RPMI8226 (cell line): ENCODE results near the gene CECR2.

Experiments
- DNase-seq: peaks from one replicate; pipeline ENCODE4 v3.0.0-alpha.2; 2015

CECR2 gene

DNA sequence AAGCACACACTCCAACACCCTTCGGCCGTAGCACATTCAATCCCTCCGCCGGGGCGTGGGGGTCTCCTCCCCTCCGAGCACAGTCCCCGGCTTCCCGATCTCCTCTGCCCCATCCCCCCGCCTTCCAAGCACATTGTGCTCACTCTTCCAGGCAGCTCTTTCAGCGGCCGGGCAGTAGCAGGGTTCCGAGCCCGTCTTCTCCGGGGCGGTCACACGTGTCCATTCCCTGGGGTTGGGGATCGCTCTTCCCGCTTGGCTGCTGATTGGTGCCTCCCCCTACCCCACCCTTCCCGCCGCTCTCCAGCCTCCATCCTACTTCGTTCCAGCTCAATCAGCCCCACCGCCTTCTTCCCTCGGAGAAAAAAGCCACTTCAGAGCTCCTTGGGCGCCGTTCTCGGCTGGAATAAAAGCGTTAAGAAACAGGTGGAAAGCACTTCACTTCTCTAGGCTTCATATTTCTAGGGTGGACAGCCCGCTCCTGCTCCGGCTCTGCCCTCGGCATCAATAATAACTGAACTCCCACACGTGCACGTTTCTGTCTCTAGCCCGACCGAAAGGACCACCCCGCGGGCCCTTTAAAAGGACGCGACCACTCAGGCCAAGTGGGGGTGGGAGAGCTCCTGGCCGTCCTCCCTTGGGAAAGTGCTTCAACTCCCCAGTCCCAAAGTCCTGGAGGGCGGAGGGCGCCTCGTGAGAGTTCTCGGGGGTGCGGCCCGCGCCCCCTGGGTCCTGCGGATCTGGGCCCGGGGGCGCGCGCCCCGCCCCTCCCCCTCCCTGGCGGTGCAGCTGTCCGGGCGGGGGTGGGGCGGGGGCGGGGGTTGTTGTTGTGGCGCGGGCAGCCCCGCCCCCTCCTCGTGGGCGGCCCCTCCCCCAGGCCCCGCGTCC lies 464 bp upstream of the CECR2 start:
- no peak for DNase-seq

DNA sequence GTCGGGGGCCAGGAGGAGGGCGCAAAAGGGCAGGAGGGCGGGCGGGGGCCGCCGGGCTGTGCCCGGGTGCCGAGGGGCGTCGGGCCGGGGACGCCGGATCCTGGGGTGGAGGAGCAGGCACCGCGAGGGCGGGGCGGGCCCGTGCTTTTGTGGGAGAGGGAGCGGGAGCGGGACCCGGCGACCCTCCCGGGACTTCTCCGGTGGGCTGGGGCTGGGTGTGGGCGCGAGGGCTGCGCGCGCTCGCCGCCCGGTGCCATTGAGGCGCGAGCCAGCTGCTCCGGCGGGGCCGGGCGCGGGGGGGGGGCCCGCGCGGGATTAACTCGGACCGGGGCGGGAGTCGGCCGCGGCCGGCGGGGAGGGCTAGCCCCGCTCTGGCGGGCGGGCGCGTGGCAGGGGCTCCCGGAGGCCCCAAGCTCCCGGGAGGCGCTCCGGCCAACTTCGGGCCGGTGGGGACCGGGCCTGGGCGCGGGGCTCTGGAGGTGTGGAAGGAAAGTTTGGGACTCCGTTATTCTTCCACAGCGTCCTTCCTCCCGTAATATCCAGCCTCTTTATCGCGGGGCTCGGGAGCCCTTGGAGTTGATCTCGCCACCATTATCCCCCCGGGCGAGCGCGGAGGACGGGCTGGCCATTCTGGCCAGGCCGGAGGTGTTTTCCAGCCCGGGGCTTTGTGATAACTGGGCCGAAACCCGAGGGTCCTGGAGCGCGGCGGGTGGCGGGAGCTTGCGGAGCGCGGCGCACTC lies 936 bp downstream of the CECR2 start:
- no peak for DNase-seq

DNA sequence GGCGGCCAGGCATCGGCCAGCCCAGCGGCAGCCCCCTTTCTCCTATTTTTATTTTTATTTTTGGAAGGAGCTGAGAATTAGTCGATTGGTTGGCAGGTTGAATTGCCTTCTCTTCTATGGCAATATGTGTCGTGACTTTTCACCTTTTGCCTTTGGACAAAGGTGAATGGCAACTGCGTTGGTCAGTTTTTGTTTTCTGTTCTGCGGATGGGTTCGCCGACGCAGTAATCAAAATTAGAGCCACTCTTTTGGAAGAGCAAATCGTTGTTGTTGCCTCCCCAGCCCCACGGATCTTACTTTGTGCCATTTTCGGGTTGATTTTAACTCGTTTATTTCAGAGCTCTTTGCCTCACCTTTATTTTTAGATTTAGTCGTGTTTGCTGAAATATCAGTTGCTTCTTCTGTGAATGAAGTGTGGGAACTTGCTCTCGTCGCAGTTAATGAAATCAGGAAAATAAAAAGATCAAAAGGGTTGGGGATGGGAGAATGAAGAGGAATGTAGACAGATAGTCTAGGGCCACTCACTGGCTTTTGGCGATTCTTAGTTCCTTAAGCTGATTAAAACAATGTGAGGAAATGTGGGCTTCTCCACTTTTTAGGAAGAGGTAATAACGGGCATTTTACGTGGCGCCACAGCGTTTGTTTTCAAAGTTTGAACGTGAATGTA lies 1.6 kb downstream of the CECR2 start:
- DNase-seq: no peak

DNA sequence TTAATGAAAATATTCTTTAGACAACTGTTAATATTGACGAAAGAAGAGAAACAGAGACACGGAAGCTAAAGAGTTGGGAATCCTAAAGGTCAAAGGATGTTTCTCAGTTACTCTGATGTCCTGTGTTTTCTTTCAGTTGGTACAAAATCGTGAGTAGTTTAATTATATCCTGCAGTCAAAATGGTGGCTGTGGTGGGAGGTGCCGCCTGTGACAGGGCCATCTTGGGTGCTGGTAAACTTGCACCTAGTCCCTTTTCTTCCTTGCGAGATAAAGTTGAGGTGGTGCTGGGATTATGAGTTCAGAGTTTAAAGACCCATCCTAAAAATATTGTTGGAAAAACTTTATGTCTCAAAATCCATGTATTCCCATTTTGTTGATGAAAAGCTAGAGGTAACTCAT lies 2.2 kb downstream of the CECR2 start:
- no peak for DNase-seq

DNA sequence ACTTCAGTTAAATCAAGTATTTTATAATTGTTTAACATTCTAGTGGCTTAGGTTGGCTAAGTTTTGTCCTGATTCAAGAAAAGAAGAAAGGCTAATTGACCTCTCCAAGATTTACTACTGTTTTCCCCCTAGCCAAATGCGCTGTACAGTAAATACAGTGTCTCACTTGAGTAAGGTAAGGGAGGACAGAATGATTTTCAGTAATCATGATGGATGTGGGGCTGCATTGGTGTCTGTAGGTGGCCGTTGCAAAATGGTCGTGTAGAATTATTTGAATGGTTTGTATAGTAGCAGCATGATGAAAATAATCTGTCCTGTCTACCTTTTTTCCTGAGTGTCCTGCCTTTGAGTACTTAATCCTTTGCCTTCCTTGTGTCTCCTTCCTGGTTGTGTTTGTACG lies 4.6 kb downstream of the CECR2 start:
- DNase-seq: no peak

DNA sequence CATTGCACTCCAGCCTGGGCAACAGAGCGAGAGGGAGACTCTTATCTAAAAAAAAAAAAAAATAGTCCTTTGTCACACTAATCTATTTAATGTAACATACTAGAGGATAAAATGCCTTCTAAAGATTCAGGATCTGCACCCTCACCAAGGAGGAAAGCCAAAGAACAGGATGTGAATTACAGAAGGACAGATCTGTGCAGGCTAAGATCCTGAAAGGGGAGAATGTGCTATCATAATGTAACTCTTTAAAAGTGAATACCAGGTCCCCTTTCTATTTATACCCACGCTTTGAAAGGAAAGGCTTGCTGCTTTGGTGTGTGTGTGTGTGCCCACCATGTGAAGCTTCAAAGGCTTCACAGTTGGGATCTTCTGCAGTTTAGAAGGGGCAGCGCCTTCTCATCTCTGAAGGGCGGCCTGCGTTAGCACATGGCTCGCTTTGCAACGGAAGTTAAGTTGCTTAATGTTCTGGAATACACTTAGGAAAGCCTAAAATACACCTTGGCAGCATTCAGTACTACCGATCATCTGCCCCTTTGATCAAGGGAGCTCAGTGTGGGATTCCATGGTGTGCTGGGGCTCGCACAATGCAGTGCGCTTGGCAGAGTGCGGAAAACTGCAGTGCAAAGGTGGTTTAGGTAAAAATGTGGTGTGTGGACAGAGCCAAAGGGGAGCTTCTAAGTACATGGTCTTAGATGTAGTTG lies 6.8 kb downstream of the CECR2 start:
- DNase-seq: no peak

DNA sequence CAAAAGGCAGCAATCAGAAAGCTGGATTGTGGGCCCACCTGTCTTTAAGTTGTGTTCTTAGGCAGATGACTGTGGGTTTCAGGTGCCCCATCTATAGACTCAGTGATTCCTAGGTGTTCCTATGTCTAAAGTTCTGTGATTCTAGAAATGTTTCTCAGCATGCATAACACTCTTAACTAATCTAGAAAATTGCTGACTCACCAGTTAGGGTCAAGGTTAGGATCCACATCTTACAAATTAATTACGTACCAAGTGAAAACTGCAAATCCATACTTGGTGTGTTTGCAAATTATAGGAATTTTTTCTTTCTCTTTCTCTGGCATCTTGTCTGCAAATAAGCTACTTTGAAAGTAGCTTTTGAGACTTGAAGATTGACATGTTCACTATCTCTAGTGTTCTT lies 7.7 kb downstream of the CECR2 start:
- DNase-seq: no peak

DNA sequence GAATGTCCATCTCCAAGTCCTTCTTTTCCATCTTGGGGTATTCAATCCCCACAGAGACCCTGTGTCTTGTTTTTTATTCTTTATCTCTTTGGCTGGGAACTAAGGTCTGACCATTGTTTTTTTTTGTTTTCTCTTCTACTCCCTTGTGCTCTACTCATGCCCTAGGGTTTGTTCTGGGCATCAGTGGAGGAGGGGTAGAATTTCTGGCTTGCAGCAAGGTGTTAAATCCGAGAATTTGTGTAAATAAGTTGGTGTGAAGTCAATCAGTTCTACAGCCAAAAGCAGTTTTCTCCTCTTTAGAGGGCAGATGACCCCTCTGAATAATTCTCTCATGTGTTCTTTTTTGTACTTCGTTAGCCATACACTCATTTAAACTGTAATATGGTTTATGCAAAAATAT lies 10.7 kb downstream of the CECR2 start:
- no peak for DNase-seq

DNA sequence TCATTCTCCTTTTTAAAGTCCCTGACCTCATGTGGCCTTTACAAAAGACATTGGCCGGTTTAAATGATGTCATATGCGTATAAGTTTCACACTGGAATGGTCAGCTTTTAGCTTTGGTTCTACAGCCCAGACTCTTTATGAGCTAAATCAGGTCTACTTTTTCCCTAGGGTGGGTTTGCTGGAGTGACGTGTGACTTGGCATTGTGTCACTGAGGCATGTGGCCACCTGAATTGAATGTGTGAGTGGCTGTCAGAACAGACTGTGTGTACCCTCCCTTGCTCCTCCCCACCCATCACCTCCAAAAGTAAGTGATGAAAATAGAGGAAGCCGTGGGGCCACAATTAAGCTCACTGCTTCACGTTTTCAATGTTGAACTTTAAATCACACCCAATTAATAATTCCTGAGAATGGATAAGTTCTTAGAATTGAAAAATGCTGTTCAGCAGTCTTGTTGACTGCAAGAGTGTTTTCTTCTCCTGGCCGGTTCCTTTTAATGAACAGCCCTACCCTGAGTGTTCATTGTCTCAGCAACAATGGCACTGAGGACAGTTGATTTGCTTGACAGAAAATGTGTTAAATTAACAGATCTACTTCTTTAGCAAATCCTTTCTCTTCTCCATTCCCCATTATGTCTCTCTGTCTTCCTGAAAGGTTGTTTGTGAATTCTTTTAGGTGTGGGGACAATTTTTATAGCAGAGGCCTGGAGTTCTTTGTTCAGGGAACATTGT lies 11.3 kb downstream of the CECR2 start:
- no peak for DNase-seq

DNA sequence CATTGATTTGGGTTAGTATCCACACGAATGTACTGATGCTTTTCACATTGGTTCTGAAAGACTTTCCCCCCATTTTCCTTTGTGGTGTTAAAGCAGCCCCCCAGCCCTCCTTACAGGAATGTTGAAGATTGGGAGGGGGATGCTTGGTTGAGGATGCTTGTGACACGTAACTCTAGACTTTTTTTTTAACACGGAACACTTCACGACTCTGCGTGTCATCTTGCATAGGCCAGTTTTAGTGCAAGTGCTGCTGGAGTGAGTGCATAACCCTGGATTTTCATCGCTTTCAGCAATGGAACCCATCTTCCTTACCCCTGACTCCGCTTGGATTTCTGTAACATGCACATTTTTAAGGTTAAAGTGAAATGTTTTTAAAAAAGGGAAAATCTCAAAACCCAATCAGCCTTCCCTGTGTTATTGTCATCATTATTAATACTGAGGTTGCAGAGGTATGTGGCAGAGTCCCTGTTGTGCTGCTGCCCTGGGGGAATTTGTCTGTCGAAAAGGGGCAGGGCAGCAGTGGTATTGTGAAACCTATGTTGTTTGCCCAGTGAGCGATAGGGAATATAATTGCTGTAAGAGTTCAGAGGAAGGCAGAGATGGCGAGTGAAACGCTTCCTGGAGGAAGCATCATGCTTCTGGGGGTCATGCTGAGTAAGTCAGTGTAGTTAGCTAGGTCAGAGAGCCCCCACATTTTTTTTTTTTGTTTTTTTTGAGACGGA lies 12.1 kb downstream of the CECR2 start:
- DNase-seq: no peak

DNA sequence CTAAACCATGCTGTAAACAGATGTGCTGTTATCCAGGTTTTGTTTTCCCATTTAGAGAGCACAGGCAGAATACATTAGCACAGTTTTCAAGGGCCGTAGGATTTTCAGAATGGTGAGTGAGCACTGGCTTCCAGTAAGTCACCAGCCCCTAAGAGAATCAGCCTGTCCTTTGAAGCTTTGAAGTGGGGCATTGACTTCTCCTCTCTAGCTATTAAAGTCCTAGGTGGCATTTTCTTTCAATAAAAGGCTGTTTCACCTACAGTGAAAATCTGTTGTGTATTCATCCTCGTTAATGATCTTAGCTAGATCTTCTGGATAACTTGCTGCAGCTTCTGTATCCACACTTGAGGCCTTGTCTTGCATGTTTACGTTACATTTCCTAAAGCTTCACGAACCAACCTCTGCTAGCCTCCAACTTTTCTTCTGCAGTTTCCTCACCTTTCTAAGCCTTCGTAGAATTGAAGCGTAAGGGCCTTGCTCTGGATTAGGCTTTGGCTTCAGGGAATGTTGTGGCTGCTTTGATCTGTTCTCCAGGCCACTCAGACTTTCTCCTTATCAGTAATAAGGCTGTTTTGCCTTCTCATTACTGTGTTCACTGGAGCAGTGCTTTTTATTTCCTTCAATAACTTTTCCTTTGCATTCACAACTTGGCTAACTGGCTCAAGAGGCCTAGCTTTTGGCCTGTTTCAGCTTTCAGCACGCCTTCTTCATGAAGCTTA lies 15.5 kb downstream of the CECR2 start:
- no peak for DNase-seq

DNA sequence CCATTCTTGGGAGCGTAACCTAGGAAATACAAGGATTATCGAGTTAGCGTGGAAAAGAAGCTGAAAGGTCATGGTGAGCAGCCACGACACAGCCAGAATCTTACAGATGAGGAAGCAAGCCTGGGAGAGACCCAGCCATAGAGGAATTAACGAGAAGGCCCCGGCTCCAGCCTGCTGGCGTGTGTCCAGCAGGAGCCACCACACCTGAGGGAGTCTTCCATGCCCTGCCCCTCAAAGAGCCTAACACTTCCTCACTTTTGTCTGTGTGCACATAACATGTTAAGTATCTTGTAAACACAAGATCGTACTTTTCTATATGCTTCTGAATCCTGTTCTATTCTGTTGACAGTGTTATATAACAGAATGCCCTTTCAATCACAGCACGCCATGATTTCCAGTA lies 18.1 kb downstream of the CECR2 start:
- DNase-seq: no peak

DNA sequence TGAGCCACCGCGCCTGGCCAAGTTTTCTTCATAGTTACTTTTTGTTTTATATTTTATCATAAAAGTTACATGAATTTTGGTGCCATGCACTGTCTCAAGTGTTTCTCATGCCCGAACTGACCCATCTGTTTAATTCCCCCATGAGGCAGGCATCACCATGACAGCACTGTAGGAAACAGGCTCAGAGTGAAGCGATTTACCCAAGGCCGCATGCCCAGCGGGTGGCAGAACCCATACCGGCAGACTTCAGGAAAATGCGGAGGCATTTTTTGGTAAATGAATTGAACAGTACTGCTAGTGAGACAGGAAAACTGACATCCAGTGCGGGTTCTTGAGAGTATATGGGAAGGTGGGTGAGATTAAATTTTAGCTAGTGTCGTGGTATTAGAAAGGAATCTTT lies 19.0 kb downstream of the CECR2 start:
- DNase-seq: no peak

DNA sequence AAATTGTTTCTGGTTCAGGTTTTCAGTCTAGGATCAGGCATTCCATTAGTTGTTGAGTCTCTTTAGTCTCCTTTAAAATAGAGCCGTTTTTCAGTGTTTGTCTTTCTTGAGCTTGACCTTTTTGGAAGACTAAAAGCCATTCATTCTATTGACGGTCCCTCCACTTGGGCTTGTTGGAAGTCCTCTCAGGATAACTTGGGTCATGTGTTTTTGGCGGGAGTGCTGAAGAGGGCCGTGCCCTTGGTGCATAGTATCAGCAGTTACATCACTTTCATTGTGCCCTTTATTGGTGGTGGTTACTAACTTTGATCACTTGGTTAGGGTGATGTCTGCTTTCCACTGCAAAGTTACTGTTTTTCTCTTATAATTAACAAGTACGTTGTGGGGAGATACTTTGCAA lies 20.8 kb downstream of the CECR2 start:
- no peak for DNase-seq

DNA sequence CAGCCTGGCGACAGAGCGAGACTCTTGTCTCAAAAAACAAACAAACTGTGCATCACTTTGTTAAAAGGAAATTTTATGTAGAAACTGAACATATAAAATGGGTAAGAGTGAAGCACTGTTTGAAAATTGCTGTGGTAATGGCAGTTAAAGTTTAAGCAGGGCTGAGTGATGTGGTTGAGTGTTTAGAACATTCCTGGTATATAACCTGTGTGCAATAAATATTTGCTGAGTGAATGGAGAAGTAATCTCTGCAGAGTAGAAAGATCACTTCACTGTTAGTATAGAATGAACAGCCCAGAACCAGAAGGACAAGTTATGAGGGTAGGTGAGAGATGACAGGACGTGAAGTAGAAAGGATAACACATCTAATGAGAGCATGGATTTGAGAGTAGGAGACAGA lies 27.3 kb downstream of the CECR2 start:
- DNase-seq: no peak

DNA sequence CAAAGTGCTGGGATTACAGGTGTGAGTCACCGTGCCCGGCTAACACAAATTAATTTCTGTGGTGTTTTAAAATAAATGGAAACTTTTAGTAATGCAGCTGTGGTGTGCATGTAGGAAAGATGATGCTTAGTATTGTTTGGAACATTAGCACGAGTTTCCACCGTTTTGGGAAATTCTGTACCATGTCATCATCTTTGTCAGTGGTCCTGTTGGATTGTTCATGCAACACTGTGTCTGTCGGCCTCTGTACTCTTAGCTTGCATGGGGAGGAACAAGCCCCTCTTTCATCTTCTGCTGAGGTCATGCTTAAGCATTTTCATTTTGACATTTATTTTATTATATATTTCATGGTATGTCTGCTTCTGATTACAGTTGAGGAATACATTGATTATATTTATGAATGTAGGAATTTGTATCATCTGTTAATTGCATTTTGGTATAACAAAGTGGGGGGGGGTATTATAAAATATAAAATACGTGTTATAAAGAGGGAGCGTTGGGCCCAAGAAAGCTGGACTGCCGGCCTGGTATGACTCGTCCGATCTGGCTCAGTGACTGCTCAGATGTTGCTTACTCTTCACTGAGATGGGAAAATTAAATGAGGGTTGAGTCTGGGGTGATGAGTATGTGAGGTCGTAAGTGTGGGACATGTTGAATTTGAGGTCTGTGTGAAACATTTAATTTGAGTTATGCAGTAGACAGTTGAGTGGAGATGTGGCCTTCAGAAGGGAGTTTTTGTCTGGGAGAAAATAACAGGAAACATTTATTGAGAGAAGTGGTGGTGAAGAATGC lies 28.7 kb downstream of the CECR2 start:
- DNase-seq: no peak

DNA sequence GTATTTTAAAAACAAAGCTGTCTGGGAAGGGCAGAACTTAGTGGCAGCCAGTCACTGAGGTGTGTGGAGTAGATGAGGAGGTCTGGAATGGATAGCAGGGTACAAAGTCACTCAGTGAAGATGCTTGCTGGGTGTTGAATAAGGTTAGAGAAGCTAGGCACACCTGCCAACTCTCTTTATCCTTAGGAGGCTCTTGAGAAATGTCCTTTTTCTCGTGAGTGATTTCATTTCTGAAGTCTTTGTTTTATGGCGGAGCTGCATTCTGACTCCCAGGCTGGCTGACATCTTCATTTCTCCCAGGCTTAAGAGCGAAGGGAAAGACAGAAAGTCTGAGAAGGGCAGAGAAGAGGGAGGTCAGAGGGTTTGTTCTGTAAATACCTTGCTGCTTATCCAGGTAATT lies 31.0 kb downstream of the CECR2 start:
- no peak for DNase-seq

DNA sequence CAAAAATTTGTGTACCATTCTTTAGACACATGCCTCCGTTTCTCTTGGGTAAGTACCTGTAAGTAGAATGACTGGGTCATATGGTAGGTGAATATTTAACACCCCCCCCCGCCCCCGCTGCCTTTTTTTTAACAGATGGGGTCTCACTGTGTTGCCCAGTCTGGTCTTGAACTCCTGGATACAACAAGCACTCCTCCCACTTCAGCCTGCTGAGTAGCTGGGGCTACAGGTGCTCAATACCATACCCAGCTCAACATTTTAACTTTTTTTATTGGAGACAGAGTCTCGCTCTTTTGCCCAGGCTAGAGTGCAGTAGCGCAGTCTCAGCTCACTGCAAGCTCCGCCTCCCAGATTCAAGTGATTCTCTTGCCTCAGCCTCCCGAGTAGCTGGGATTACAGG lies 32.5 kb downstream of the CECR2 start:
- no peak for DNase-seq

DNA sequence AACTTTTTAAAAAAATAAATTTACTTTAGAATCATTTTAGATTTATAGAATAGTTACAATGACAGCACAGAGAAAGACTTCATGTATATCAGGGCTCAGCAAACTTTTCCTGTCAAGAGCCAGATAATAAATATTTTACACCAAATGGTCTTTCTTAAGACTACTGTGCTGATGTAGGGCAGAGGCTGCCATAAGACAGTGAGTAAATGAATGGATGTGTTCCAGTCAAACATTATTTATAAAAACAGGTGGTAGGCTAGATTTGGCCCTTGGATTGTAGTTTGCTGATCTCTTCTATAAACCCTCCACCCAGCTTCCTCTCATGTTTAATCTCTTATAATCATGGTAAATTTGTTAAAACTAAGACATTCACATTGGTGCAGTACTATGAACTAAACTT lies 33.0 kb downstream of the CECR2 start:
- DNase-seq: no peak

DNA sequence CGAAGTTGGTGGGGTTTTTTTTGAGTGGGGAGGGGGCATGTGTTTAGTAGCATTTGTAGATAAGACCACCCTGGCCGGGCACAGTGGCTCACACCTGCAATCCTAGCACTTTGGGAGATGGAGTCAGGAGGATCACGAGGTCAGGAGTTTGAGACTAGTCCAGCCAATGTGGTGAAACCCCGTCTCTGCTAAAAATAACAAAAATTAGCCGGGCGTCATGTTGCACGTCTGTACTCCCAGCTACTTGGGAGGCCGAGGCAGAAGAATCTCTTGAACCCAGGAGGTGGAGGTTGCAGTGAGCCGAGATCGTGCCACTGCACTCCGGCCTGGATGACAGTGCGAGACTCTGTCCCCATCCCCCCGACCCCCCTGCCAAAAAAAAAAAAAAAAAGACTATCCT lies 34.6 kb downstream of the CECR2 start:
- no peak for DNase-seq
